ENCODE measurements around the gene C16orf74.

C16orf74 gene

DNA sequence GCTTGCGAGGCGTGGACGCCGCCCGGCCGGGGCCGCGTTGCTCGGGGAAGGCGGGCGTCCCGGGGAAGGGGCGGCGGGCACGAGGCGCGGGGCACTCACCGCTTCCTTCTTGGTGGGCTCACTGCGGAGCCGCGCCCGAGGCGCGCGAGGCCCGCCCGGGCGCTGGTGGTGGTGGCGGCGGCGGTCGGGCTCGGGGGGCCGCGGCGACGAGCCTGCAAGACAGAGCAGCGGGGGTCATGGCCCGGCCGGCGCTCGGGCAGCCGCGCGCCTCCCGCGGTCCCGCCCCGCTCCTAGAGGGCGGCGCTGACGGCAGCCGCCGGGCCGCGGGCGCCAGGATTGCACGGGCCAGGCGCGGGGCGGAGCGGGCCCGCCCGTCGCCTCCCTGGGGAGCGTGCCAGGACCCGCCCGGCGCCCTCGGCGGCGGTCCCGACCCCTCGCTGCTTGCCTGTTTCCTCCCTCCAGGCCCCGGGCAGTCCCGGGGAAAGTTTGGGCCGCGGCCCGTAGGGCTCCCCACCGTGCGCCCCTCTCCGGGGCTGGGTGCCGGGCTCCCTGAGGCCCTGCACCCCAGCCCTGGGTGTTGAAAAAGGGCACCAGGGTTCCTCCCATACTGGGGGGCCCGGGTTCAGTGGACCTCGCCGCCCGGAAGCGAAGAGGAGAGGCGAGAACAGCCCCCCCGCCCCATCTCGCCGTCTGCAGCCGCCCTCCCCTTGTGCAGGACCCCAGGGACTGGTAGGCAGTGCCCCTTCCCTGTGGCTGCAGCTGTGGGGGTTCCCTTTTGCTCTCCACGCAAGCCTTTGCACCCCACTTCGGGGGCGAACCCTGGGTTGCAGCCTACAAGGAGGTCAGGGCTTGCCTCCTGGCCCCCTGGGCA, at the start of gene C16orf74:
Gene C16orf74 (minus strand): TSS at position 270 of the 871 bp plus-strand sequence. CDS start 15,879 bp downstream, outside the sequence.
- Histone ChIP-seq H3K27ac (ENCODE audit: low read length) (no peak within 1 kb of the TSS), H3K9me3 (ENCODE audit: insufficient read depth, low read depth, low read length) (no peaks in the 10 kb centered on the region), H3K4me1 (ENCODE audit: insufficient read depth, low read length) (peaks cover 21% of the 10 kb centered on the region), H3K27me3 (ENCODE audit: insufficient read depth, low read length) (peaks cover 52% of the 10 kb centered on the region), H3K4me3 (ENCODE audit: low read length) (peak within 1 kb of the TSS; percentile 67), H3K36me3 (ENCODE audit: insufficient read depth, low read depth, low read length) (no peaks in the 10 kb centered on the region), H3K9ac (ENCODE audit: low read depth, low read length) (no peak within 1 kb of the TSS)

- H3K4me3 ChIP-seq (ENCODE audit: low read length) = peak overlapping the region; percentile 96
- H3K27ac ChIP-seq (ENCODE audit: low read length) = peak overlapping the region; percentile 63
- H3K36me3 ChIP-seq (ENCODE audit: insufficient read depth, low read depth, low read length) = peaks cover 59% of the 10 kb centered on the region
- no peaks in the 10 kb centered on the region for H3K9me3 ChIP-seq (ENCODE audit: insufficient read depth, low read depth, low read length)
- H3K4me1 ChIP-seq (ENCODE audit: insufficient read depth, low read length) = peaks cover 4% of the 10 kb centered on the region; the same call in 1 of the 2 replicates
- H3K9ac ChIP-seq (ENCODE audit: low read depth, low read length) = peak overlapping the region; percentile 89
- H3K27me3 ChIP-seq (ENCODE audit: insufficient read depth, low read length) = no peaks in the 10 kb centered on the region
Observed at GRCh38 chr16:85800321-85800669, 49.4 kb upstream of the C16orf74 start.

- Histone ChIP-seq H3K9ac (ENCODE audit: low read depth, low read length) (peak within 1 kb of the TSS; percentile 89), H3K4me1 (ENCODE audit: insufficient read depth, low read length) (peaks cover 4% of the 10 kb centered on the region; the same call in 1 of the 2 replicates), H3K27me3 (ENCODE audit: insufficient read depth, low read length) (no peaks in the 10 kb centered on the region), H3K36me3 (ENCODE audit: insufficient read depth, low read depth, low read length) (peaks cover 59% of the 10 kb centered on the region), H3K9me3 (ENCODE audit: insufficient read depth, low read depth, low read length) (no peaks in the 10 kb centered on the region), H3K27ac (ENCODE audit: low read length) (peak within 1 kb of the TSS; percentile 76), H3K4me3 (ENCODE audit: low read length) (peak within 1 kb of the TSS; percentile 96)
Observed at GRCh38 chr16:85799497-85800320, 48.8 kb upstream of the C16orf74 start, which contains the start of the genes COX4I1 and EMC8. TSS of gene COX4I1 (plus strand) at chr16:85799695. CDS start at chr16:85801206, 1,511 bp downstream. TSS of gene EMC8 (minus strand) at chr16:85799544. CDS start at chr16:85799295, 249 bp downstream.

- H3K36me3 ChIP-seq (ENCODE audit: insufficient read depth, low read depth, low read length) = peaks cover 61% of the 10 kb centered on the region
- no peaks in the 10 kb centered on the region for H3K9me3 ChIP-seq (ENCODE audit: insufficient read depth, low read depth, low read length)
- peak overlapping the region; percentile 76 for H3K27ac ChIP-seq (ENCODE audit: low read length)
- H3K9ac ChIP-seq (ENCODE audit: low read depth, low read length) = peak overlapping the region; percentile 89
- H3K4me3 ChIP-seq (ENCODE audit: low read length) = peak overlapping the region; percentile 96
- H3K27me3 ChIP-seq (ENCODE audit: insufficient read depth, low read length) = no peaks in the 10 kb centered on the region
- H3K4me1 ChIP-seq (ENCODE audit: insufficient read depth, low read length) = peaks cover 4% of the 10 kb centered on the region; the same call in 1 of the 2 replicates
Observed at GRCh38 chr16:85798901-85799496, 48.1 kb upstream of the C16orf74 start.

DNA sequence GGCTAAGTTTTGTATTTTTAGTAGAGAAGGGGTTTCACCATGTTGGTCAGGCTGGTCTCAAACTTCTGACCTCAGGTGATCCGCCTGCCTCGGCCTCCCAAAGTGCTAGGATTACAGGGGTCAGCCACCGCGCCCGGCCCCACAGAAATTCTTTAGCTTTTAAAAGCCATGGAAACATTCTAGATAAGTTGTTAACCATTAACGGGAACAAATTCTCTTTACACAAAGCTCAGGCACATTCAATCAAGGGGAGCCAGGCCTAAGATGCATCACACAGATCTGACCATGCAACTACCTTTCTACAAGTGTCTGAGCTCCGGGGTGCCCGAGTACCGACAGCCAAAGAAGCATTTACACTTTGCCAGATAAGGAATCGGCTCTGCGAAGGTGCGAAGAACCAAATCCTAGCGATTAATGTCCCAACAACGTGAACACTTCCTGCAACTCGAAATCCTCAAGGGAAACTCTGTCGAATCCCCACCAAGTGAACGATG, 47.4 kb upstream of the C16orf74 start:
- Histone ChIP-seq H3K36me3 (ENCODE audit: insufficient read depth, low read depth, low read length) (peaks cover 61% of the 10 kb centered on the region), H3K4me3 (ENCODE audit: low read length) (peak overlapping the region; percentile 96), H3K9me3 (ENCODE audit: insufficient read depth, low read depth, low read length) (no peaks in the 10 kb centered on the region), H3K4me1 (ENCODE audit: insufficient read depth, low read length) (peaks cover 4% of the 10 kb centered on the region; the same call in 1 of the 2 replicates), H3K27ac (ENCODE audit: low read length) (no peak overlapping the region), H3K9ac (ENCODE audit: low read depth, low read length) (peak overlapping the region; percentile 89), H3K27me3 (ENCODE audit: insufficient read depth, low read length) (no peaks in the 10 kb centered on the region)

DNA sequence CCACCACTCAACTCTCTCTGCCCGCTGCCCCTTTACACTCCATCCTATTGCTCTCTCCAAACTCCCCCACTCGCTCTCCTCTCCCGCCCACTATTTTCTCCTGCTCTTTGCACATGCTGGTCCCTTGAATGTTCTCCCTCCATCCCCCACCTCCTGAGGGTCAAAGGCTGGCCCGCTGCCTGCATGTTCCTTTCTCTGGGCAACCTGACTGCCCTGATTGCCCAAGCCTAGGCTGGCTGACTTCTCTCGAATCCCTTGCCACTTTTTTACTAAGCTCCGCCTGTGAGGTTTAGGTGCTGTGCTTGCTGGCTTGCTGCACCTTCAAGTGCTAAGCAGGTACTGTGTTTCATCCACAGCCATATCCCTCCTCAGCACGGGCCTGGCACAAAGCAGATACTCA, 45.7 kb upstream of the C16orf74 start:
- H3K27me3 ChIP-seq (ENCODE audit: insufficient read depth, low read length) = no peaks in the 10 kb centered on the region
- peaks cover 4% of the 10 kb centered on the region; the same call in 1 of the 2 replicates for H3K4me1 ChIP-seq (ENCODE audit: insufficient read depth, low read length)
- no peak overlapping the region for H3K9ac ChIP-seq (ENCODE audit: low read depth, low read length)
- peaks cover 61% of the 10 kb centered on the region for H3K36me3 ChIP-seq (ENCODE audit: insufficient read depth, low read depth, low read length)
- no peaks in the 10 kb centered on the region for H3K9me3 ChIP-seq (ENCODE audit: insufficient read depth, low read depth, low read length)
- H3K4me3 ChIP-seq (ENCODE audit: low read length) = no peak overlapping the region
- no peak overlapping the region for H3K27ac ChIP-seq (ENCODE audit: low read length)

DNA sequence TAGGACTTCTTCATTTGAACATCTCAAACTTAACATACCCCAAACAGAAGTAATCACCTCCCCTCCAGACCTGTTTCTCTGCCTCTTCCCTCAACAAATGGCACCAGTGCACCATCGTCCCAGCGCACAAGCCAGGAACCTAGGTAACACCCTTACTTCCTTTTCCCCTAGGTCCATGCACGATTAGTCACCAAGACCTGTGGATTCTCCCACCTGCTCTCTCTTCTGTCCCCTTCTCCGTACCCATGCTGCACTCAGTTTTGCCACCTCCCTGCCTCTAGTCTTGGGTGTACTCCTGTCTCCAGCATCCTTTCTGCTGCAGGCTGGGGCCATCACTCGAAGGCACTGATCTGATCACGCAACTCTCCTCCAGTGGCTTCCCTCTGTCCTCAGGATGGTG, 45.3 kb upstream of the C16orf74 start:
- peaks cover 61% of the 10 kb centered on the region for H3K36me3 ChIP-seq (ENCODE audit: insufficient read depth, low read depth, low read length)
- H3K9ac ChIP-seq (ENCODE audit: low read depth, low read length) = no peak overlapping the region
- no peak overlapping the region for H3K27ac ChIP-seq (ENCODE audit: low read length)
- no peak overlapping the region for H3K4me3 ChIP-seq (ENCODE audit: low read length)
- peaks cover 4% of the 10 kb centered on the region; the same call in 1 of the 2 replicates for H3K4me1 ChIP-seq (ENCODE audit: insufficient read depth, low read length)
- no peaks in the 10 kb centered on the region for H3K27me3 ChIP-seq (ENCODE audit: insufficient read depth, low read length)
- H3K9me3 ChIP-seq (ENCODE audit: insufficient read depth, low read depth, low read length) = no peaks in the 10 kb centered on the region

GRCh38 chr16:85794696-85795095, 43.8 kb upstream of the C16orf74 start:
- Histone ChIP-seq H3K36me3 (ENCODE audit: insufficient read depth, low read depth, low read length) (peaks cover 58% of the 10 kb centered on the region), H3K9me3 (ENCODE audit: insufficient read depth, low read depth, low read length) (no peaks in the 10 kb centered on the region), H3K27me3 (ENCODE audit: insufficient read depth, low read length) (no peaks in the 10 kb centered on the region), H3K9ac (ENCODE audit: low read depth, low read length) (no peak overlapping the region), H3K27ac (ENCODE audit: low read length) (no peak overlapping the region), H3K4me1 (ENCODE audit: insufficient read depth, low read length) (no peaks in the 10 kb centered on the region; the same call in none of the 2 replicates), H3K4me3 (ENCODE audit: low read length) (no peak overlapping the region)

DNA sequence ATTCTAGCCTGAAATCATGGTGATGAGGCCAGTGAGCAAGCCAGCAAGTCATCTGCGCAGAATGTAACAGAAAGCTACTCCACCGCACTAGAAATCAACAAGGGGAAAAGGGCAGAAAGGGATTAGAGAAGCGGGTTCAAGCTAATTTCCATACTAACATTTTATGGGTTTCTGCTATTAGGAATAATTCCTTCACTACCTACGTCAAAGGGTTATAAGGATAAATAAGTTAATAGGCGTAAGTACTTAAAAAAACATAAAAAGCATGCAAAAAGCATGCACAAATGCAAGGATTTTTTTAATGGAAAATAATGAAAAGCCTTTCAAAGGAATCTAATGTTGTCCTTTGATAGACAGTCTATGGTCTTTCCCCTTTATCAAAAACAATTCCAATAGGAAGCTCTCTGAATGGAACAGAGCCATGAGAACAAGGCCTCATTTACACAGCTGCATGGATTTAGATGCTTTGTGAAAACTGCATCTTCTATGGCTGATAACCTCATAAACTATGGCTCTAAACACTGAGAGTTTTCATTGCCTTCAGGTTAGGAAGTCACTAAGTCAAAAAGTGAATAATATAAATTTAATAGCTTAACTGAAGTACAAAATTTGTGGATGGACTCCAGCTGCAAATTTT, 42.9 kb upstream of the C16orf74 start:
- Histone ChIP-seq H3K27me3 (ENCODE audit: insufficient read depth, low read length) (no peaks in the 10 kb centered on the region), H3K9me3 (ENCODE audit: insufficient read depth, low read depth, low read length) (no peaks in the 10 kb centered on the region), H3K4me1 (ENCODE audit: insufficient read depth, low read length) (no peaks in the 10 kb centered on the region; the same call in none of the 2 replicates), H3K4me3 (ENCODE audit: low read length) (no peak overlapping the region), H3K36me3 (ENCODE audit: insufficient read depth, low read depth, low read length) (peaks cover 63% of the 10 kb centered on the region), H3K27ac (ENCODE audit: low read length) (no peak overlapping the region), H3K9ac (ENCODE audit: low read depth, low read length) (no peak overlapping the region)

DNA sequence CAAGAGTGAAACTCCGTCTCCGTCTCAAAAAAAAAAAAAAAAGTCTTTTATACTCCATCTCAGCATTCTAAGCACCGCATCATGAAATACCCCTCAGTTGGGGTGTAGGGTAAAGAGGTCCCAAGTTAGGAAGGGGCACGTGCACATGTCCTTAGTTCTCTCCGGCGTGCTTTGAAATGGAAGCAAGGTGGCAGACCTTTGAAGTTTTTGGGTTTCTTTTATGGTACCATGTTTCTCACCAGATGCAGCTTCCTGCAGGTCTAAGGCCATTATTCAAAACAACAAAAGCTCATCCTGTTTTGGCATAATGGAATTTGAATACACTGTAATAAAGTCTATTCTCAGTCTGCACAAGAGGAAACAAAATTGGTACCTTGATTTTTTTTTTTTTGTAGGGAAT, 38.9 kb upstream of the C16orf74 start:
- no peaks in the 10 kb centered on the region for H3K9me3 ChIP-seq (ENCODE audit: insufficient read depth, low read depth, low read length)
- no peak overlapping the region for H3K27ac ChIP-seq (ENCODE audit: low read length)
- no peaks in the 10 kb centered on the region; the same call in 1 of the 2 replicates for H3K4me1 ChIP-seq (ENCODE audit: insufficient read depth, low read length)
- H3K9ac ChIP-seq (ENCODE audit: low read depth, low read length) = no peak overlapping the region
- H3K4me3 ChIP-seq (ENCODE audit: low read length) = no peak overlapping the region
- no peaks in the 10 kb centered on the region for H3K27me3 ChIP-seq (ENCODE audit: insufficient read depth, low read length)
- peaks cover 77% of the 10 kb centered on the region for H3K36me3 ChIP-seq (ENCODE audit: insufficient read depth, low read depth, low read length)

DNA sequence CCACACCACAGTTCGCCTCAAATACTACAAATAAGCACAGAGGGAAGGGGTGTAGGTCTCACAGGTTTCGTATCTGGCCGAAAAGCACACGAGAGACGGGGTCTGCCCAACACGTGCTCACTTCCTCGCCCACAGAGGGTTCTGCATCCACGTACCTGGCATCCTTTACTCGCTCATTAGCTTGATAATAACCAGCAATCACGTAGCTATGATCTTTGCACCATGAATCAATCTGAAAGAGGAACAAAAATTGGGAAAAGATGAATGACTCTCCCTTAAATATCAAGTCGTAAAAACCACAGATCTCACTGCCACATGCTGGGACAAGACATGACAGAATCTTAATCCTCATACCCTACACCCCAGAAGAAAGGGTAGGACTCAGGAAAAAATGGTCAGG, 37.9 kb upstream of the C16orf74 start:
- Histone ChIP-seq H3K9me3 (ENCODE audit: insufficient read depth, low read depth, low read length) (no peaks in the 10 kb centered on the region), H3K4me3 (ENCODE audit: low read length) (no peak overlapping the region), H3K27ac (ENCODE audit: low read length) (no peak overlapping the region), H3K27me3 (ENCODE audit: insufficient read depth, low read length) (no peaks in the 10 kb centered on the region), H3K4me1 (ENCODE audit: insufficient read depth, low read length) (no peaks in the 10 kb centered on the region; the same call in 1 of the 2 replicates), H3K9ac (ENCODE audit: low read depth, low read length) (no peak overlapping the region), H3K36me3 (ENCODE audit: insufficient read depth, low read depth, low read length) (peaks cover 73% of the 10 kb centered on the region)
